CMK (cell line): ENCODE measurements around the gene PCBP1.
"Not testable (repeated sequence)": the region's sequence is repeated elsewhere in the genome, so short reads cannot be mapped to it uniquely, and the experiment has no call there.

ENCODE experiments used
- DNase-seq: peaks from one replicate; pipeline ENCODE4 v3.0.0-alpha.2; 2010; ENCODE audit warnings: low read depth

PCBP1 gene

GRCh38 chr2:70098032-70098431, 10.8 kb downstream of the PCBP1 start:
- DNase-seq: no peak

GRCh38 chr2:70099270-70099669, 12.0 kb downstream of the PCBP1 start:
- DNase-seq: no peak

GRCh38 chr2:70101174-70101573, 13.9 kb downstream of the PCBP1 start:
- DNase-seq: no peak

GRCh38 chr2:70101686-70102085, 14.4 kb downstream of the PCBP1 start:
- DNase-seq: not testable (repeated sequence)

- DNase-seq: not testable (repeated sequence)
Measured at GRCh38 chr2:70102323-70102905, 15.1 kb downstream of the PCBP1 start.

- no peak for DNase-seq
Measured at GRCh38 chr2:70103531-70104061, 16.3 kb downstream of the PCBP1 start.

- DNase-seq: no peak
Measured at GRCh38 chr2:70104231-70105111, 17.2 kb downstream of the PCBP1 start.

GRCh38 chr2:70106138-70106537, 18.9 kb downstream of the PCBP1 start:
- not testable (repeated sequence) for DNase-seq

- DNase-seq: not testable (repeated sequence)
Measured at GRCh38 chr2:70110397-70110796, 23.1 kb downstream of the PCBP1 start.

GRCh38 chr2:70111752-70112591, 24.7 kb downstream of the PCBP1 start:
- no peak for DNase-seq

- DNase-seq: no peak
Measured at GRCh38 chr2:70113359-70114070, 26.2 kb downstream of the PCBP1 start.

- DNase-seq: no peak
Measured at GRCh38 chr2:70115646-70116442, 28.6 kb downstream of the PCBP1 start.

- DNase-seq: no peak
Measured at GRCh38 chr2:70116936-70117552, 29.8 kb downstream of the PCBP1 start.

GRCh38 chr2:70118798-70119454, 31.6 kb downstream of the PCBP1 start:
- no peak for DNase-seq

GRCh38 chr2:70121627-70122372, 34.5 kb downstream of the PCBP1 start:
- no peak for DNase-seq

- no peak for DNase-seq
Measured at GRCh38 chr2:70122470-70122869, 35.2 kb downstream of the PCBP1 start.

- DNase-seq: no peak
Measured at GRCh38 chr2:70123051-70123828, 36.0 kb downstream of the PCBP1 start.

GRCh38 chr2:70123829-70124116, 36.5 kb downstream of the PCBP1 start:
- DNase-seq: no peak
